Lower leg skin (tissue), 3 donors: ENCODE data around the gene FGGY.

ENCODE experiments used
- CTCF ChIP-seq, 3 donors: fragments of 450-650 bp; IDR thresholded peaks; one replicate each; pipeline ENCODE4 v1.5.1; 2016; ENCODE audit warnings: antibody characterized with exemption in 3 of 3, mild to moderate bottlenecking in 3 of 3, moderate library complexity in 2 of 3
- POLR2A ChIP-seq, 2 donors: fragments of 450-650 bp; IDR thresholded peaks; one replicate each; pipeline ENCODE4 v1.6.1; 2016 to 2017; ENCODE audit warnings: antibody characterized with exemption in 2 of 2, mild to moderate bottlenecking in 1 of 2, moderate library complexity in 1 of 2

- TF ChIP-seq CTCF (IDR thresholded peaks at IDR 0.05) (no peak), POLR2A (IDR thresholded peaks at IDR 0.05) (no peak)
Observed at GRCh38 chr1:59738591-59739015, 441.7 kb downstream of the FGGY start.
